Epithelial cell of proximal tubule (primary cell): ENCODE results near the gene SLC7A5. TPM values are rescaled to one million over a fixed set of nuclear protein-coding genes. Genes with fewer than 3 reads are reported as not detected.

ENCODE experiments used
- DNase-seq: peaks from one replicate; pipeline ENCODE4 v3.0.0-alpha.2; 2011; ENCODE audit warnings: low read depth
- H3K4me3 ChIP-seq: 2 replicates; pipeline ENCODE4 v1.5.1; 2011; ENCODE audit warnings: low read depth, mild to moderate bottlenecking, low read length
- total RNA-seq: library from RNA; depleted of rRNA; stranded (reverse); fragments of >200 nt; gene quantifications from 2 replicates; pipeline ENCODE4 v1.2.3, GENCODE V29; 2015
- TF ChIP-seq, protein P1 (sequence below): conservative IDR thresholded peaks from 2 replicates; pipeline ENCODE4 v1.5.1; 2012; ENCODE audit warnings: low read depth, mild to moderate bottlenecking, low read length

The SLC7A5 gene
- total RNA-seq, 1 donor from 2014 or later, result 55.1 TPM

DNA sequence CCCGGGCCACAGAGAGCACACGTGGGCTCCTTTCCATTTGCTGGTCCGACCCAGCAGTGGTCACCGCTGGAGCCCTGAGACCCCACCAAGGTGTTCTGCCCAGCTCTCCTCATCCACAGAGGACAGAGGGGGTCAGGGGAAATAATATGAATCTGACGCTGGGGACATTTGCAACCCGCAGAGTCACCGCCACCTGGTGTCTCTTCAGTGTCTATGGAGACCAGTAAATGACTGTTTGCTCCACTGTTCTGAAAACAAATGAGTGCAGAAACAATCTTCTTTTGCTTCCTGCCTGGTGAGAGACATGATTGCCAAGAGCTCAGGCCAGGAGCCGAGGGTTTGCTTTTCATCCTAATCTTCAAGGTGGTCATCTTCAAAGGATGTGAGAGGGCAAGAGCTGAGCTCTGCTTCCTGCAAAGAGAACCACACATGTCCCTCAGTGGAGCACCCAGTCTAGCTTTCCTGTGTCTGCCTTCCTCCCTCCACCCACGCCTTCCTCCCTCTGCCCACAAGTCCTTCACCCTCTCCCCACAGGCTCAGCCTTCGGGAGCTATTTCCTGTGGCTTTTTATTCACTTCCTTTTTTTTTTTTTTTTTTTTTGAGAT, 88.8 kb downstream of the SLC7A5 start:
- no peak overlapping the region for H3K4me3 ChIP-seq
- DNase-seq, result no peak
- TF ChIP-seq, protein P1, sequence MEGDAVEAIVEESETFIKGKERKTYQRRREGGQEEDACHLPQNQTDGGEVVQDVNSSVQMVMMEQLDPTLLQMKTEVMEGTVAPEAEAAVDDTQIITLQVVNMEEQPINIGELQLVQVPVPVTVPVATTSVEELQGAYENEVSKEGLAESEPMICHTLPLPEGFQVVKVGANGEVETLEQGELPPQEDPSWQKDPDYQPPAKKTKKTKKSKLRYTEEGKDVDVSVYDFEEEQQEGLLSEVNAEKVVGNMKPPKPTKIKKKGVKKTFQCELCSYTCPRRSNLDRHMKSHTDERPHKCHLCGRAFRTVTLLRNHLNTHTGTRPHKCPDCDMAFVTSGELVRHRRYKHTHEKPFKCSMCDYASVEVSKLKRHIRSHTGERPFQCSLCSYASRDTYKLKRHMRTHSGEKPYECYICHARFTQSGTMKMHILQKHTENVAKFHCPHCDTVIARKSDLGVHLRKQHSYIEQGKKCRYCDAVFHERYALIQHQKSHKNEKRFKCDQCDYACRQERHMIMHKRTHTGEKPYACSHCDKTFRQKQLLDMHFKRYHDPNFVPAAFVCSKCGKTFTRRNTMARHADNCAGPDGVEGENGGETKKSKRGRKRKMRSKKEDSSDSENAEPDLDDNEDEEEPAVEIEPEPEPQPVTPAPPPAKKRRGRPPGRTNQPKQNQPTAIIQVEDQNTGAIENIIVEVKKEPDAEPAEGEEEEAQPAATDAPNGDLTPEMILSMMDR, result no peak

Other genes with a start within 250 kb of the SLC7A5 start
- 29.0 and 45.4 TPM in 2 replicates for gene KLHDC4, start 103.5 kb downstream of the SLC7A5 start, total RNA-seq
- gene CA5A, start 67.0 kb upstream of the SLC7A5 start, total RNA-seq, result not detected in 2 replicates
- gene BANP, start 81.9 kb upstream of the SLC7A5 start, total RNA-seq, result 17.6 and 23.4 TPM in 2 replicates